GM11168 (cell line): Measurements from ENCODE around the gene DLGAP1.
"Not testable (repeated sequence)": the region's sequence is repeated elsewhere in the genome, so short reads cannot be mapped to it uniquely, and the experiment has no call there.

Experiments used
- in situ Hi-C: fragments of 300-500 bp; cut with MboI; formaldehyde crosslinking; loops from one replicate; pipeline ENCODE4 v1.12.0; 2022; ENCODE audit warnings: low sequenced_read_pairs; ENCODE audit not compliant: unreplicated experiment

The DLGAP1 gene

DNA sequence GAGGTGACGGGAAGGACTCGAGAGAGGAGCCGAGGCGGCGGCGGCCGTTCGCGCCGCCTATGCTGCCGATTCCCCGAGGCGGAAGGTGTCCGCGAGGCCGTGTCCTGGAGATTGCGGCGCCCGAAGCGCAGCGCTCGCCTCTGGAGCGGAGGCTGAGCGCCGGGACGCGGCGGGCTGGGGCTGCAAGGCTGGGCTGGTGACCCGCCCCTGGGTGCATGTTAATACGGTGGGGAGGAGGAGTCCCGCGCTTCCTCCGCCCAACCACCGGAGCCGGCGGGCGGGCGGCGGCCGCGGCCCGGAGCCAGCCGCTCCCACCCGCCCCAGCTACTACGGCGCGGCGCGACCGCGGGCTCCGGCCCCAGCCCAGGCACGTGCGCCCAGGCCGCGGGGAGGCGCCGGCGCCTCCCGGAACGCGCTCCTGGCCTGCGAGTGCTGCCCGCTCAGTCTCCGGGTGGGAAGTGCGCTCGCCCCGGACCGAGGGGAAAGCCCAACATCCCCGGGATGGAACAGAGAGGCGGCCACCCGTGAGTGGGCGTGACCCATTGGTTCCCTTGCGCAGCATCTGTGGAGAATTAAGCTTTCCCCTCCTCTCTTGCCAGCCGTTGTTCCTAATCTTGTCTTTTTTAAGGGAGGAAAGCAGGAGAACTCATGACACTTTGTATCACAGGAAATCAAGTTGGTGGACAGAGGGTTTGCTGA is at the start of gene DLGAP1:
Gene DLGAP1, minus strand, starts transcription at position 195 of the 699 bp plus-strand sequence.
- in situ Hi-C loops = no loop called here

DNA sequence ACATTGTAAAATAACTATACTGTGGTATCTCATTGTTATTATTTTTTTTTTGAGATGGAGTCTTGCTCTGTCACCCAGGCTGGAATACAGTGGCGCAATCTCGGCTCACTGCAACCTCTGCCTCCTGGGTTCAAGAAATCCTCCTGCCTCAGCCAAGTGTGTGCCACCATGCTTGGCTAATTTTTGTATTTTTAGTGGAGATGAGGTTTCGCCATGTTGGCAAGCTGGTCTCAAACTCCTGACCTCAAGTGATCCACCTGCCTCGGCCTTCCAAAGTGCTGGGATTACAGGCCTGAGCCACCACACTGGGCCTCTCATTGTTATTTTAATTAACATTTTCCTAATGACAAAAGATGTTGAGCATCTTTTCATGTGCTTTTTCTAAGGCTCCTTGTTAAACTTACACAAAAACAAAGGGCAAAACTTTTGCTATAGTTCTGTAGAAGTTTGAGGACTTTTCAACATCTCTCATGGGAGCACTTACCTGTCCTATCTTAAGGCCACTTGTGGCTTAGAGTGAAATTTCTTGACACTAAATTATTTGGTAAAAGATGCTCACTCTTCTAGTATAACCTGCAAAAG is 39.7 kb upstream of the DLGAP1 start:
- in situ Hi-C loops = not testable (repeated sequence)

DNA sequence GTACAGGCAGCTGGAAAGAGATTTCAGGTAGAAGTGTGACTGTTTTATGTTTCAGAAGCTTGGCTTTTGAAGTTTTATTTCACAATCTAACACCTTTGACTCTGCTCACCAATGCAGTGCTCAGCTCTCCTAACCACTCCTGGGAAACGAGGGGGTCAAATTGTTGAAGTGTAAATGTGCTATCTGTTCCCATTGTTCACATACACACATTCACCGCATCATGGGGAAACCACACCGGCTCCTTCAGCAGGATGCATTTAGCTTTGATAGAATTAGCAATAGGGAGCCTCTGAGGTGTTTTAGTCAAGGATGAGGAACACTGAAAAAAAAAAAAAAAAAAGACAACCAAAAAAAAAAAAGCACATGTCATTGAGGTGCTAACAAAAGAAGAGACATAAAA is 13.4 kb upstream of the DLGAP1 start:
- in situ Hi-C loops = no loop called here

DNA sequence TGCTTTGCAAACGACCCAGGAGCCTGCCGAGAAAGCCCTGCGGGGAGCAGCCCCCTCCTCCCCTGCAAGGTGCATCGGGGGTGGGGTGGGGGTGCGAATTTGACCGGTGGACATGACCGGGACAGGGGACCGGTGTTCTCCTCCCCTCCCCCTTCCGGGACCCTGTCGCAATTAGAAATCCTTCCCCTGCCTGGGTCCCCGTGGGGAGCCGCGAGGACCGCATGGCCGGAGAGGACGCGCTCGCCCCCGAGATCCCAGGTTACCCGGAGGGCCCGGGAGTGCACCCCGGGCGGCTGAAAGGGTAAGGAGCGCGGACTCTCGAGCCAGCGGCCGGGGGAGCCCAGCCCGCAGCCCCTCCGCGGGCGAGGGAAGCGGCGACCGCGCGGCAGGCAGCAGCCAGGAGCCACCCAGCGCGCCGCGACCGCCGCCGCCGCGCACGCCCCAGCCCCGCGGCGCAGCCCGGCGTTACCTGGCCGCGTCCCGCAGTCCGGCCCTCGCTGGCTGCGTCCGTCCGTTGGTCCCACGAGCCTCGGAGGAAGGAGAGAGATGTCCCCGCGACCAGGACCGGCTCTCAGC is 482 bp downstream of the DLGAP1 start:
- in situ Hi-C loops = no loop called here

DNA sequence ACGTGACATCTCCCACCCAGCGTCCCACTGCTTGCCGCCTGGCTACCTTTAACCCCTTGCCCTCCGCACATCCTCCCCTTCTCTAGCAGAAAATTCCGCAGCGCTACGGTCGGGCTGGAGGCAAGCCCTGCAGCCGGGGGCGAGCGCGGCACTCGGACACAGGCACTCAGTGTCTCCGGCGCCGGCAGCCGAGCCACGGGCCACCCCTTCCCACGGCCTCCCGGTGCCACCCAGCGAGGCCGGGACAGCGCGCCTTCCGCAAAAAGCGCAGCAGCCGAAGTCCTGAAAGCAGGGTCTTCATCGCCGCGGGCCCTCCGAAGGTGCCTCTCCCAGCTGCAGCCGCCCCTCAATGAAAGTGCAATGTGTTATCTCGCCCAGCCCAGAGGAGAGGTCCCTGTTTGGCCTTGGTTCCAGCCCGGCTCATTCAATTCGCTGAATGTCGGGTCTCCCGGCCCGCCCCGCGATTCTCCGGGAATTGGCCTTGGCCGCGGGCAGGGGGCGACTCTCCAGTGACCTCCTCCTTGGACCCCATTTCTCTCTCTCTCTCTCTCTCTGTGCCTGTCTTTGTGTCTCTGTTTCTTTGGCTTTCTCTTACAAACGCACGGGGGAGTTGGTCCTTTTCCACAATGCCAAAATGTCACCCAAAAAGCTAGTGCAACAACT is 1.1 kb downstream of the DLGAP1 start:
- in situ Hi-C loops = no loop called here

DNA sequence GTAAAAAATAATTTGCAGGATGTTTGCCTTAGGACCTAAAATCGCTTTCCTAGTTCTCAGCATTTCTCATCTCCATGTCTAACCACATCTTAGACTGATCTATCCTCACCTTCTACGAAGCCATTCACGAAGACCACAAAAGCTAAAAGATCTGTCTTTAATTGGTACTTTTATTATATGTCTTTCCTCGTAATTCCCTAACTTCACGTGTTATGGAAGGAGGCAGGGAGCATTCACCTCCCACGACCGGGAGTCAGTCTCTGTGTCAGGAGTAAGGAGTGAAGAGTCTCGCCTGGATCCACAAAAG is 1.6 kb downstream of the DLGAP1 start:
- in situ Hi-C loops = no loop called here

- in situ Hi-C loops = no loop called here
Measured at GRCh38 chr18:4450065-4450658, 4.9 kb downstream of the DLGAP1 start.

- in situ Hi-C loops = no loop called here
Measured at GRCh38 chr18:4445902-4446301, 9.2 kb downstream of the DLGAP1 start.

DNA sequence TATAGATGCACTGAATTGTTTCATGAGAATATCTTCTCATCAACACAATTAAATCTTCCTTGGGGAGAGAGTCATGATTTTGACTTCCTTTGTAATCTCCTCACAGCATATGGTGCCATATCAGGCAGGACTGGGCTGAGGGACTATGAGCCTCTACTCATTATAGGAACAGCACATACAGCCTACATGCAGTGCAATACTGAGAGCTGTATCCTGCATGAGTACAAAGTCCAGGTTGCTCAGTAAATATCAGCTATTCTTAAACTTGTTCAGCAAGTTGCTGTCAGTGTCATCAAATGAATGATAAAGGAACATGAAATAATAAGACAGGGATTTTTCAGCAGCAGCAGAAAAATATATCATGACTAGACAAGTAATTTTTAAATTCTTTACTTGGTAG is 10.8 kb downstream of the DLGAP1 start:
- in situ Hi-C loops = no loop called here

GRCh38 chr18:4441098-4441497 is 14.0 kb downstream of the DLGAP1 start:
- in situ Hi-C loops = no loop called here

- in situ Hi-C loops = no loop called here
Measured at GRCh38 chr18:4438938-4439337, 16.2 kb downstream of the DLGAP1 start.

DNA sequence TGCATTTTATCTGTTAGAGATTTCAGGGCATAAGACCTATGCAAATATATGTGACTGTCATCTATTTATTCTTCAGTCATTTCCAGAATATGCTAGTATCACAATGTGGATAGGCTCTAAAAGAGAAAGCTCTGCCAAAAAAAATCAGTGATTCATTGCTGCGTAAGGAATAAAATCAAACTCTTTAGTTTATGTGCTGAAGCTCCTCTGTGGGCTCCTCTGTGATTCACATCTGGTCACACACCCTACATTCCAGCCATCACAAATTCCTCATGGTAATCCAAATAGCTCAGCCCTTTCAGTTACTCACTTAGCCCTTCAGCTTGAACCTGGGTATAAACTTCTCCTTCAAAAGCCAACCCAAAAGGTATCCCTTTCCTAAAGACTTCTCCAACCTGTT is 21.4 kb downstream of the DLGAP1 start:
- in situ Hi-C loops = no loop called here

GRCh38 chr18:4430836-4431235 is 24.3 kb downstream of the DLGAP1 start:
- in situ Hi-C loops = no loop called here

DNA sequence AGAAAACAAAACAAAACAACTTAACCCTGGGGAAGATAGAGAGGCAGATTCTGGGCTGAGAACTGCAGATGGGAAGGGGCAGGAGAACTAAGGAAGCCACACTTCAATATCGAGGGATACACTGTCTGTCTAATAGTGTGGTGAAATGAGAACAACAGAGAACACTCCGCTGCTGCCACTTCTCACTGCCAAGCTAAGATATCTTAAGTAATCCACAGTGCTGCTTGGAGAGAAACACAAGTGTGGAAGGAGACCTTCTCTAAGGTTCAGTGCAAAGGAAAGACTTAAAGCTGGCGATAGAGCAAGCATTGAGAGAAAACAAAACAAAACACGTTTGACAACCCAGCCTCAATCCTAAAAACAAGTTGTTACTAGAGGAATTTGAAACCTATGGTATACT is 37.4 kb downstream of the DLGAP1 start:
- in situ Hi-C loops = no loop called here

DNA sequence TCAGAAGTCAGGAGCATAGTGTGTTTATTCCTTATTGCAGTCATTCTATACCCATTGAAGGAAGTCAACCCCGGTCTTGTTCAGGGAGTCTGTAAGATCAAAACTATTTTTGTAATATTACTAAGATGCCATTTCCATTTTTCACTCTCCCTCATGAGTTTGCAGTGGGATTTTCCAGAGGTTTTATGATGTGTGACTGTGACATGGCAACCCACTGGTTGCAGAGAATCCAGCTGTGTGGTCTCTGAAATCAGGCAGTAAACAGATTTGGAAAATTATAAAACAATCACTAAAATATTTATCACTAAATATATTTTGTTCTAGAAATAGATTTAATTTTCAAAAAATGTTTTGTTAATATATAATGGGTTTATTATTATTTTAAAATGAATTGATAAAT is 38.1 kb downstream of the DLGAP1 start:
- in situ Hi-C loops = no loop called here

DNA sequence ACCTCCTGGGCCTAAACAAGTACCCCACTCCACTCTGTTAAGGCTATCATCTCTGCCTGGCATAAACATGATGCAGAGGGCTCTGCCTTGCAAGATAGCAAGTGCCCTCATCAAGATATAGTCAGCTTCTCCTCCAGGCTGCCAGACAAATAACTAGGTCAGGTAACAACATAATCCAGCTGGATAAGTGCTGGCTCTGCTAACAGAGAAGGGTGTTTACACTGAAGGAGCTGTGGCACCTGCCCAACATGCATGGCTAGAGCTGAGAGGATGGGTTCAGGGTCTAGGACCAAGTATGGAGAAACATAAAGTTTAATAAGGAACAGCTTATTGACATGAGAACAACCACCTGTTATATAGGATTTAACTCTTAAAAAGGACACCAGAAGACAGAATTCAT is 42.8 kb downstream of the DLGAP1 start:
- in situ Hi-C loops = no loop called here

DNA sequence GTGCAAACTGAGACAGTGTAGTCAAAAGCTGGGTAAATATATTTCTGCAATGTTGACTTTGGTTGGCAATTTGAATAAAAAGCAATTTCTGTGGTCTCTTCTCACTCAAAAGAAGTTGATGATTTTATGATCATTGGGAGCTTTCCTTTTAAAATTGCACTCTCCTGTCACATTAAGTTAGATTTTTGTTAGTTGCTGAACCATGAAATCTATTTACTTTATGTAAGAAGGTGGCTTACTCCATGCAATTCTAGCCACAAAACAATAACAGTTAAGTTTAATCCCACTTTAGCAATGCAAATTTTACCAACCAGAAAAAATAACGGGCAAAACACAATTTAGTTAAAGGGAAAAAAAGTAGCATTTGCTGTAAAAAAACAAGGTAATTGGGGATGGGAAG is 48.3 kb downstream of the DLGAP1 start:
- in situ Hi-C loops = no loop called here

DNA sequence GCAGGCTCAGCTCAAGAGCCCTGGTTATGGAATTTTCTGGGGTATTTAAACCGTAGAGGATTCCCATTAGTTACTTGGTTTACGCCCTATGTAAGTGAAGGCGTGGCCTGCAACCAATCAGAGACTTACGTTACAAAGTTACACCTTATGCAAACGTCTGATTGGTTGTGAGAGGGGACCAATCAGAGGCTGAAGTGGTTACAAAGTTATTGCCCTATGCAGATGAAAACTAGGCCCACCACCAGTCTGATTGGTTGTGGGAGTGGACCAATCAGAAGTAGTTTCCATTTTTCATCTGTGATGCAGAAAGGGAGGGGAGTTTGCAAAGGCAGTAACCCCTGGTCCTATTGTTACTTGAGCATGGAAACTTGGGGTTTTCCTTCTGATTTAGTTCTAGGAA is 49.1 kb downstream of the DLGAP1 start:
- in situ Hi-C loops = no loop called here

GRCh38 chr18:4403836-4404235 is 51.3 kb downstream of the DLGAP1 start:
- in situ Hi-C loops = no loop called here

DNA sequence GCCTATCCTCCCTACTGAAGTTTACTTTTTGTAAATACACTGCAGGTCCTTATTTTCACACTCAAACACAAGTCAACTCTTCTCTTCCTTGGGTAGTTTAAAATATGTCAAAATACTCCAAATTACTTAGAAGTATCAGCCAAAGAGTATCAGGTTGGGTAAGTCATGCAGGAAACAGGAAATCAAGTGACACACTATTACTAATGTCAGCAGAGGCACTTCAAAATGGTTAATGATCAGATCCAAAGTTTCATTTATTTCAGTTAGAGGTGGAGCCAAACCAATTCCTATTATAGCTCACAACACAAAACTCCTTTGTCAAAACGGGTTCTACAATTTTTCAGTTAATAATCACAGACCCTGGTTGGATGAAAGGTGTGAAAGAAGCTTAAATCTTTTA is 54.2 kb downstream of the DLGAP1 start:
- in situ Hi-C loops = no loop called here

DNA sequence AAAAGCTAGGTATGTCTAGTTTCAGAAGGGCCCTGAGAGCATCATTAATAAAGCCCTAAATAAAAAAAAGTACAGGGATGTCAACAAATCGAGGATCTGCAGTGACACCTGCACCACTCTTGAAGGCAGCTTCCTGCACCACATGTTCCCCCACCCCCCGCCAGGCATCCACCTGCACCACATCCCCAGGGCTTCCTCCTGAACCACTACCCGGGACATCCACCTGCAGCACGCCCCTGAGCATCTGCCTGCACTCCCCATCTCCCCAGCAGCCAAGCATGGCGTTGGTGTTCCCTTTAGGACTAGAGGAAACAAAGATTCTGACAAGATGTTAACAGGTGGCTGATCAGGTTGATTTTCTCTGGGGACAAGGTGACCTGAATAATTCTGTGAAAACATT is 55.2 kb downstream of the DLGAP1 start:
- in situ Hi-C loops = loop anchor here (25.0 kb wide), 1 partner anchor 1738 kb away; the partner anchor contains the start of gene SMCHD1
